Lung (tissue), 12 donors: Measurements from ENCODE around the gene KCNG1. TPM values are rescaled to one million over a fixed set of nuclear protein-coding genes. Genes with fewer than 3 reads are reported as not detected.
"Not testable (repeated sequence)": the region's sequence is repeated elsewhere in the genome, so short reads cannot be mapped to it uniquely, and the experiment has no call there.

Experiments
- ATAC-seq: fragments of 200-7000 bp; cut with Tn5 transposase; one replicate; pipeline ENCODE4 v1.9.1; 2020; ENCODE audit warnings: moderate number of reproducible peaks; ENCODE audit not compliant: insufficient read depth, low FRiP score
- DNase-seq, 3 donors: peaks; one replicate each; pipeline ENCODE4 v3.0.0-alpha.2; 2013 to 2017
- H3K27ac ChIP-seq, 2 donors: one replicate each; pipeline ENCODE4 v1.5.1; 2013; ENCODE audit warnings: mild to moderate bottlenecking in 2 of 2, moderate library complexity in 2 of 2, control low read depth in 1 of 2, inconsistent platforms in 1 of 2, low read depth in 1 of 2, low read length in 1 of 2
- H3K27me3 ChIP-seq, 3 donors: one replicate each; pipeline ENCODE4 v1.5.1; 2013; ENCODE audit warnings: low read length in 2 of 3; ENCODE audit not compliant: control insufficient read depth in 3 of 3, insufficient read depth in 3 of 3
- H3K36me3 ChIP-seq, 4 donors: one replicate each; pipeline ENCODE4 v1.5.1; 2013; ENCODE audit warnings: low read length in 4 of 4, mild to moderate bottlenecking in 1 of 4, moderate library complexity in 1 of 4; ENCODE audit not compliant: control insufficient read depth in 4 of 4, insufficient read depth in 4 of 4
- H3K4me1 ChIP-seq, 5 donors: one replicate each; pipeline ENCODE4 v1.5.1; 2013; ENCODE audit warnings: low read length in 5 of 5, mild to moderate bottlenecking in 2 of 5, moderate library complexity in 1 of 5; ENCODE audit not compliant: control insufficient read depth in 5 of 5, insufficient read depth in 5 of 5
- H3K4me3 ChIP-seq: one replicate; pipeline ENCODE4 v1.5.1; 2013; ENCODE audit warnings: mild to moderate bottlenecking, control low read depth, moderate library complexity
- H3K9ac ChIP-seq, 2 donors: one replicate each; pipeline ENCODE4 v1.5.1; 2013; ENCODE audit warnings: low read length in 2 of 2, control low read depth in 1 of 2; ENCODE audit not compliant: insufficient read depth in 1 of 2
- H3K9me3 ChIP-seq, 4 donors: one replicate each; pipeline ENCODE4 v1.5.1; 2013; ENCODE audit warnings: low read length in 3 of 4, mild to moderate bottlenecking in 1 of 4, moderate library complexity in 1 of 4; ENCODE audit not compliant: control insufficient read depth in 4 of 4, insufficient read depth in 3 of 4
- CTCF ChIP-seq: IDR thresholded peaks from 2 replicates; pipeline ENCODE4 v1.5.1; 2012; ENCODE audit warnings: mild to moderate bottlenecking; ENCODE audit errors: control extremely low read depth, extremely low read depth
- WGBS, 2 donors: extraction: QIAGEN DNeasy Blood & Tissue Kit; methylation state at CpG; one replicate each; pipeline ENCODE4 v1.1.7; 2013; 5-methylcytosine and 5-hydroxymethylcytosine counted together
- polyA plus RNA-seq, 2 donors: library from polyadenylated mRNA; stranded (reverse); fragments of 200-250 nt; gene quantifications; one replicate each; pipeline ENCODE4 v1.2.1, GENCODE V29; 2013
- total RNA-seq, 2 donors: library from RNA; depleted of rRNA in 1 of 2; stranded (reverse); fragments of >200 nt in 1 of 2; gene quantifications; one replicate each; pipeline ENCODE4 v1.2.1, GENCODE V29; 2014 to 2021
- donor health status: control.
- donor health status: control.
- donor health status: Bipolar disorder and iron deficiency.
- donor health status: healthy.
- donor health status: DM: yes; HTN: yes; CAD: no.

KCNG1 gene
- total and polyA plus RNA-seq, 4 donors, result 0.14 to 0.58 (median 0.42) TPM

GRCh38 chr20:50980071-50980681 lies 42.7 kb downstream of the KCNG1 start:
- no peak overlapping the region for H3K9ac ChIP-seq
- no peak overlapping the region for H3K27ac ChIP-seq
- no peak for TF ChIP-seq CTCF
- H3K27me3 ChIP-seq, result peaks cover 0 to 6% (median 0%) of the 10 kb centered on the region in 3 donors
- ATAC-seq (peak; percentile 65), DNase-seq (no peak)
- 51 to 62% methylated on average over 8 of the region's 8 CpGs for WGBS, 2 donors
- H3K36me3 ChIP-seq, result no peaks in the 10 kb centered on the region
- H3K4me1 ChIP-seq, result peaks cover 0 to 4% (median 0%) of the 10 kb centered on the region in 5 donors
- no peaks in the 10 kb centered on the region for H3K9me3 ChIP-seq
- H3K4me3 ChIP-seq, result no peak overlapping the region

GRCh38 chr20:50978533-50978932 lies 44.4 kb downstream of the KCNG1 start:
- DNase-seq, H3K4me1 ChIP-seq, H3K27ac ChIP-seq, H3K27me3 ChIP-seq, ATAC-seq, H3K4me3 ChIP-seq, H3K9me3 ChIP-seq, H3K9ac ChIP-seq, H3K36me3 ChIP-seq: not testable (repeated sequence)
- WGBS, 2 donors, result 88 to 95% methylated on average over 4 of the region's 4 CpGs

- TF ChIP-seq CTCF, result no peak
- DNase-seq, result no peak
- no peaks in the 10 kb centered on the region for H3K9me3 ChIP-seq
- peaks cover 0 to 4% (median 0%) of the 10 kb centered on the region in 5 donors for H3K4me1 ChIP-seq
- 50 to 69% methylated on average over 20 of the region's 20 CpGs for WGBS, 2 donors
- no peak overlapping the region for H3K9ac ChIP-seq
- no peak overlapping the region for H3K4me3 ChIP-seq
- no peak overlapping the region for H3K27ac ChIP-seq
- H3K27me3 ChIP-seq, result no peaks in the 10 kb centered on the region
- no peaks in the 10 kb centered on the region for H3K36me3 ChIP-seq
- no peak for ATAC-seq
Measured at GRCh38 chr20:50977066-50978021, 45.6 kb downstream of the KCNG1 start.

- Histone ChIP-seq H3K4me1 (peaks cover 0 to under 1% (median 0%) of the 10 kb centered on the region in 5 donors), H3K27ac (no peak overlapping the region), H3K9ac (no peak overlapping the region), H3K4me3 (no peak overlapping the region), H3K9me3 (no peaks in the 10 kb centered on the region), H3K27me3 (no peaks in the 10 kb centered on the region), H3K36me3 (no peaks in the 10 kb centered on the region)
- WGBS, 2 donors, result 89 to 92% methylated on average over 10 of the region's 10 CpGs
- no peak for ATAC-seq
- DNase-seq, result no peak
- no peak for TF ChIP-seq CTCF
Measured at GRCh38 chr20:50975701-50976330, 47.1 kb downstream of the KCNG1 start.
